Natural killer cell treated with Interleukin-12 subunit alpha and Interleukin-12 subunit beta and Interleukin-15 and Interleukin-18, amount 100 ng/mL, for 72 hours (primary cell): ENCODE data around the gene TEKTIP1. TPM values are rescaled to one million over a fixed set of nuclear protein-coding genes. Genes with fewer than 3 reads are reported as not detected.
A peak's percentile ranks its signal among the peaks of the same experiment; 100 is the strongest.

Source experiments
- ATAC-seq, 2 donors: fragments of 150-1000 bp; cut with Tn5 transposase in 1 of 2; sonication (Bioruptor Pico), chemical (Tn5 transposase) in 1 of 2; 2 replicates each; pipeline ENCODE4 v1.10.0; 2021
- DNase-seq: peaks from one replicate; pipeline ENCODE4 v3.0.0; 2022; ENCODE audit warnings: low spot score
- H3K27ac Mint-ChIP-seq, 2 donors: 1 replicate in 1 of 2; 2 replicates in 1 of 2; pipeline ENCODE4 v1.8.0; 2022; ENCODE audit warnings: mixed read lengths in 2 of 2, mild to moderate bottlenecking in 1 of 2, moderate library complexity in 1 of 2
- H3K27me3 Mint-ChIP-seq, 2 donors: 1 replicate in 1 of 2; 2 replicates in 1 of 2; pipeline ENCODE4 v1.8.0; 2022; ENCODE audit warnings: mixed read lengths in 2 of 2
- H3K36me3 Mint-ChIP-seq: one replicate; pipeline ENCODE4 v1.8.0; 2022; ENCODE audit warnings: mixed read lengths
- H3K4me1 Mint-ChIP-seq, 2 donors: 1 replicate in 1 of 2; 2 replicates in 1 of 2; pipeline ENCODE4 v1.8.0; 2022; ENCODE audit warnings: low read depth in 2 of 2, mixed read lengths in 2 of 2, mild to moderate bottlenecking in 1 of 2
- H3K4me3 Mint-ChIP-seq: one replicate; pipeline ENCODE4 v1.8.0; 2022; ENCODE audit warnings: mixed read lengths
- H3K9me3 Mint-ChIP-seq: 2 replicates; pipeline ENCODE4 v1.8.0; 2022; ENCODE audit warnings: mixed read lengths
- total RNA-seq, 2 donors: library from RNA; stranded (reverse); gene quantifications; one replicate each; pipeline ENCODE4 v1.2.3, GENCODE V29; 2022

Gene TEKTIP1
- total RNA-seq, result 1 to 10 TPM; 3.3 to 4.4 TPM

- ATAC-seq (no peak), DNase-seq (no peak)
- no peak within 1 kb of the TSS for H3K27ac Mint-ChIP-seq
- no peak within 1 kb of the TSS for H3K4me3 Mint-ChIP-seq
- H3K27me3 Mint-ChIP-seq, result no peaks in the 10 kb centered on the region
- H3K4me1 Mint-ChIP-seq, result peaks cover 0 to 4% of the 10 kb centered on the region in 2 donors
- no peaks in the 10 kb centered on the region for H3K9me3 Mint-ChIP-seq
- H3K36me3 Mint-ChIP-seq, result no peaks in the 10 kb centered on the region
Observed at GRCh38 chr19:3538965-3539755, at the start of gene TEKTIP1. Gene TEKTIP1 (plus strand): TSS chr19:3539174. CDS start chr19:3539178, 4 bp downstream.

- H3K4me3 Mint-ChIP-seq, result no peak overlapping the region
- H3K27me3 Mint-ChIP-seq, result no peaks in the 10 kb centered on the region
- H3K27ac Mint-ChIP-seq, result no peak overlapping the region
- H3K4me1 Mint-ChIP-seq, result no peaks in the 10 kb centered on the region
- no peaks in the 10 kb centered on the region for H3K36me3 Mint-ChIP-seq
- H3K9me3 Mint-ChIP-seq, result no peaks in the 10 kb centered on the region
- no peak for DNase-seq
- ATAC-seq, result no peak
Observed at GRCh38 chr19:3491396-3492119, 47.4 kb upstream of the TEKTIP1 start.

GRCh38 chr19:3492131-3492839, 46.7 kb upstream of the TEKTIP1 start:
- H3K27me3 Mint-ChIP-seq, result no peaks in the 10 kb centered on the region
- no peak overlapping the region for H3K4me3 Mint-ChIP-seq
- H3K27ac Mint-ChIP-seq, result no peak overlapping the region
- peaks cover 0 to 4% of the 10 kb centered on the region in 2 donors for H3K4me1 Mint-ChIP-seq
- no peak for ATAC-seq
- DNase-seq, result no peak
- no peaks in the 10 kb centered on the region for H3K9me3 Mint-ChIP-seq
- H3K36me3 Mint-ChIP-seq, result no peaks in the 10 kb centered on the region

GRCh38 chr19:3492919-3493318, 46.1 kb upstream of the TEKTIP1 start:
- Mint-ChIP-seq H3K4me1 (peaks cover 2 to 4% of the 10 kb centered on the region in 2 donors), H3K4me3 (no peak overlapping the region), H3K27ac (no peak overlapping the region), H3K27me3 (no peaks in the 10 kb centered on the region), H3K36me3 (no peaks in the 10 kb centered on the region), H3K9me3 (no peaks in the 10 kb centered on the region)
- DNase-seq (no peak), ATAC-seq (no peak)

GRCh38 chr19:3493651-3494050, 45.3 kb upstream of the TEKTIP1 start:
- ATAC-seq, result no peak
- no peak for DNase-seq
- peaks cover 5 to 6% of the 10 kb centered on the region in 2 donors for H3K4me1 Mint-ChIP-seq
- H3K4me3 Mint-ChIP-seq, result no peak overlapping the region
- H3K27me3 Mint-ChIP-seq, result no peaks in the 10 kb centered on the region
- no peak overlapping the region for H3K27ac Mint-ChIP-seq
- no peaks in the 10 kb centered on the region for H3K9me3 Mint-ChIP-seq
- no peaks in the 10 kb centered on the region for H3K36me3 Mint-ChIP-seq

- no peaks in the 10 kb centered on the region for H3K36me3 Mint-ChIP-seq
- DNase-seq, result no peak
- H3K4me3 Mint-ChIP-seq, result no peak overlapping the region
Observed at GRCh38 chr19:3494051-3494450, 44.9 kb upstream of the TEKTIP1 start.

GRCh38 chr19:3494559-3494958, 44.4 kb upstream of the TEKTIP1 start:
- no peak overlapping the region for H3K4me3 Mint-ChIP-seq
- H3K4me1 Mint-ChIP-seq, result peaks cover 11% of the 10 kb centered on the region in 2 donors
- no peaks in the 10 kb centered on the region for H3K9me3 Mint-ChIP-seq
- ATAC-seq, result no peak
- no peaks in the 10 kb centered on the region for H3K27me3 Mint-ChIP-seq
- no peak for DNase-seq
- no peaks in the 10 kb centered on the region for H3K36me3 Mint-ChIP-seq
- no peak overlapping the region for H3K27ac Mint-ChIP-seq

More at GRCh38 chr19:3494051-3494450, 44.9 kb upstream of the TEKTIP1 start:
- Mint-ChIP-seq H3K4me1 (peaks cover 7 to 8% of the 10 kb centered on the region in 2 donors), H3K27ac (no peak overlapping the region), H3K27me3 (no peaks in the 10 kb centered on the region), H3K9me3 (no peaks in the 10 kb centered on the region)
- peak in 1 of 2 donors; percentile 39 for ATAC-seq

- Mint-ChIP-seq H3K4me3 (no peak overlapping the region), H3K27me3 (no peaks in the 10 kb centered on the region), H3K9me3 (no peaks in the 10 kb centered on the region), H3K27ac (no peak overlapping the region), H3K36me3 (no peaks in the 10 kb centered on the region), H3K4me1 (peaks cover 19 to 24% of the 10 kb centered on the region in 2 donors)
- DNase-seq (no peak), ATAC-seq (no peak)
Observed at GRCh38 chr19:3496392-3497273, 42.3 kb upstream of the TEKTIP1 start.

GRCh38 chr19:3497757-3498520, 41.0 kb upstream of the TEKTIP1 start:
- H3K4me1 Mint-ChIP-seq, result peaks cover 19 to 24% of the 10 kb centered on the region in 2 donors
- ATAC-seq (no peak), DNase-seq (no peak)
- H3K4me3 Mint-ChIP-seq, result no peak overlapping the region
- no peaks in the 10 kb centered on the region for H3K36me3 Mint-ChIP-seq
- H3K27ac Mint-ChIP-seq, result no peak overlapping the region
- H3K9me3 Mint-ChIP-seq, result no peaks in the 10 kb centered on the region
- H3K27me3 Mint-ChIP-seq, result no peaks in the 10 kb centered on the region

GRCh38 chr19:3499738-3500428, 39.1 kb upstream of the TEKTIP1 start:
- Mint-ChIP-seq H3K9me3 (no peaks in the 10 kb centered on the region), H3K4me3 (peak overlapping the region; percentile 98), H3K36me3 (no peaks in the 10 kb centered on the region), H3K27ac (peak overlapping the region; percentile 98 to 99), H3K4me1 (peaks cover 24 to 29% of the 10 kb centered on the region in 2 donors), H3K27me3 (no peaks in the 10 kb centered on the region)
- no peak for DNase-seq
- peak in 1 of 2 donors; percentile 11 for ATAC-seq

GRCh38 chr19:3500429-3501101, 38.4 kb upstream of the TEKTIP1 start, which contains the start of gene DOHH:
Gene DOHH (minus strand): TSS chr19:3500674. CDS start chr19:3496814, 3,860 bp downstream.
- Mint-ChIP-seq H3K9me3 (no peaks in the 10 kb centered on the region), H3K27me3 (no peaks in the 10 kb centered on the region), H3K4me3 (peak within 1 kb of the TSS; percentile 98), H3K36me3 (no peaks in the 10 kb centered on the region), H3K27ac (peak within 1 kb of the TSS; percentile 98 to 99), H3K4me1 (peaks cover 25 to 31% of the 10 kb centered on the region in 2 donors)
- DNase-seq, result peak; percentile 94
- peak; percentile 93 to 95 for ATAC-seq
